H9 (cell line): ENCODE measurements around the gene CRYGS. TPM values are rescaled to one million over a fixed set of nuclear protein-coding genes. Genes with fewer than 3 reads are reported as not detected.

Experiments used
- DNase-seq: peaks from one replicate; pipeline ENCODE4 v3.0.0-alpha.2; 2017
- H2AFZ ChIP-seq: one replicate; pipeline ENCODE4 v1.6.1; 2013; ENCODE audit warnings: mild to moderate bottlenecking, low read length, control low read depth, moderate library complexity
- H2AK5ac ChIP-seq: 2 replicates; pipeline ENCODE4 v1.6.1; 2013; ENCODE audit warnings: low read length, control low read depth, mixed read lengths; ENCODE audit not compliant: insufficient read length
- H2BK120ac ChIP-seq: one replicate; pipeline ENCODE4 v1.6.1; 2013; ENCODE audit warnings: low read depth, mild to moderate bottlenecking, low read length, control low read depth, inconsistent platforms; ENCODE audit not compliant: poor library complexity, severe bottlenecking
- H2BK12ac ChIP-seq: 2 replicates; pipeline ENCODE4 v1.6.1; 2013; ENCODE audit warnings: low read length, control low read depth, mixed read lengths, low read depth; ENCODE audit not compliant: insufficient read length
- H2BK15ac ChIP-seq: 2 replicates; pipeline ENCODE4 v1.6.1; 2013; ENCODE audit warnings: low read depth, low read length, control low read depth
- H2BK20ac ChIP-seq: one replicate; pipeline ENCODE4 v1.6.1; 2013; ENCODE audit warnings: low read depth, mild to moderate bottlenecking, low read length, control low read depth, inconsistent platforms; ENCODE audit not compliant: poor library complexity, severe bottlenecking
- H2BK5ac ChIP-seq: 2 replicates; pipeline ENCODE4 v1.6.1; 2013; ENCODE audit warnings: low read length, control low read depth, mixed read lengths; ENCODE audit not compliant: insufficient read length
- H3K14ac ChIP-seq: 2 replicates; pipeline ENCODE4 v1.6.1; 2013; ENCODE audit warnings: low read length, control low read depth; ENCODE audit not compliant: insufficient read depth
- H3K18ac ChIP-seq: 2 replicates; pipeline ENCODE4 v1.6.1; 2013; ENCODE audit warnings: low read depth, mild to moderate bottlenecking, mixed read lengths, low read length, control low read depth; ENCODE audit not compliant: insufficient read length
- H3K23ac ChIP-seq: 2 replicates; pipeline ENCODE4 v1.6.1; 2013; ENCODE audit warnings: low read length, control low read depth, mixed read lengths, low read depth; ENCODE audit not compliant: insufficient read length
- H3K23me2 ChIP-seq: 2 replicates; pipeline ENCODE4 v1.6.1; 2013; ENCODE audit warnings: low read depth, mild to moderate bottlenecking, mixed read lengths, low read length, control low read depth; ENCODE audit not compliant: insufficient read length, poor library complexity, severe bottlenecking
- H3K27ac ChIP-seq: 2 replicates; pipeline ENCODE4 v1.5.1; 2013; ENCODE audit warnings: low read length, control low read depth, mixed read lengths, low read depth; ENCODE audit not compliant: insufficient read length
- H3K27me3 ChIP-seq: 2 replicates; pipeline ENCODE4 v1.6.1; 2013; ENCODE audit warnings: low read length, control low read depth, inconsistent platforms; ENCODE audit not compliant: insufficient read depth
- H3K4ac ChIP-seq: 2 replicates; pipeline ENCODE4 v1.6.1; 2013; ENCODE audit warnings: low read depth, mild to moderate bottlenecking, control low read depth, inconsistent platforms, low read length, moderate library complexity
- H3K4me1 ChIP-seq: 2 replicates; pipeline ENCODE4 v1.6.1; 2013; ENCODE audit warnings: low read length, control low read depth, inconsistent platforms; ENCODE audit not compliant: insufficient read depth
- H3K4me2 ChIP-seq: 2 replicates; pipeline ENCODE4 v1.6.1; 2013; ENCODE audit warnings: low read length, control low read depth, mixed read lengths; ENCODE audit not compliant: insufficient read length, insufficient read depth
- H3K56ac ChIP-seq: 2 replicates; pipeline ENCODE4 v1.6.1; 2013; ENCODE audit warnings: low read depth, mild to moderate bottlenecking, mixed read lengths, low read length, control low read depth; ENCODE audit not compliant: insufficient read length
- H3K79me1 ChIP-seq: 2 replicates; pipeline ENCODE4 v1.6.1; 2013; ENCODE audit warnings: low read depth, mild to moderate bottlenecking, moderate library complexity, low read length, control low read depth, inconsistent platforms; ENCODE audit not compliant: insufficient read depth, poor library complexity, severe bottlenecking
- H3K79me2 ChIP-seq: 2 replicates; pipeline ENCODE4 v1.6.1; 2013; ENCODE audit warnings: low read length, control low read depth, inconsistent platforms; ENCODE audit not compliant: insufficient read depth
- H3K9ac ChIP-seq: 2 replicates; pipeline ENCODE4 v1.6.1; 2013; ENCODE audit warnings: low read length, control low read depth, mixed read lengths; ENCODE audit not compliant: insufficient read length; ENCODE audit errors: extremely low read depth
- H3K9me3 ChIP-seq: one replicate; pipeline ENCODE4 v1.6.1; 2013; ENCODE audit warnings: low read depth, low read length, inconsistent platforms; ENCODE audit not compliant: control insufficient read depth
- H3T11ph ChIP-seq: one replicate; pipeline ENCODE4 v1.6.1; 2013; ENCODE audit warnings: mild to moderate bottlenecking, low read length, control low read depth, inconsistent platforms
- H4K20me1 ChIP-seq: one replicate; pipeline ENCODE4 v1.6.1; 2013; ENCODE audit not compliant: control insufficient read depth, insufficient read length, insufficient read depth
- H4K5ac ChIP-seq: 2 replicates; pipeline ENCODE4 v1.6.1; 2013; ENCODE audit warnings: low read depth, mild to moderate bottlenecking, mixed read lengths, low read length, control low read depth; ENCODE audit not compliant: insufficient read length
- H4K8ac ChIP-seq: replicated peaks from 2 replicates; pipeline ENCODE4 v1.6.1; 2013; ENCODE audit warnings: low read length, control low read depth, mixed read lengths, low read depth; ENCODE audit not compliant: insufficient read length
- H4K91ac ChIP-seq: 2 replicates; pipeline ENCODE4 v1.6.1; 2013; ENCODE audit warnings: low read depth, mild to moderate bottlenecking, moderate library complexity, mixed read lengths, low read length, control low read depth; ENCODE audit not compliant: insufficient read length
- H3K27ac Mint-ChIP-seq, 3 experiments: 2 replicates in 2 of 3; 3 replicates in 1 of 3; pipeline ENCODE4 v1.8.0; 2020 to 2021; ENCODE audit warnings: mixed read lengths in 3 of 3, mild to moderate bottlenecking in 1 of 3, moderate library complexity in 1 of 3
- H3K27me3 Mint-ChIP-seq: 2 replicates; pipeline ENCODE4 v1.8.0; 2021; ENCODE audit warnings: low read depth, mild to moderate bottlenecking, moderate library complexity, mixed read lengths
- H3K36me3 Mint-ChIP-seq, 3 experiments: 2 replicates in 2 of 3; 3 replicates in 1 of 3; pipeline ENCODE4 v1.8.0; 2020 to 2021; ENCODE audit warnings: low read depth in 3 of 3, mixed read lengths in 3 of 3; ENCODE audit not compliant: insufficient read depth in 1 of 3
- H3K4me1 Mint-ChIP-seq, 2 experiments: 2 replicates each; pipeline ENCODE4 v1.8.0; 2020; ENCODE audit warnings: mixed read lengths in 2 of 2
- H3K4me3 Mint-ChIP-seq, 2 experiments: 2 replicates in 1 of 2; 3 replicates in 1 of 2; pipeline ENCODE4 v1.8.0; 2020 to 2021; ENCODE audit warnings: mild to moderate bottlenecking in 2 of 2, mixed read lengths in 2 of 2, moderate library complexity in 1 of 2
- H3K9me3 Mint-ChIP-seq, 2 experiments: 2 replicates in 1 of 2; 3 replicates in 1 of 2; pipeline ENCODE4 v1.8.0; 2020; ENCODE audit warnings: mild to moderate bottlenecking in 2 of 2, mixed read lengths in 2 of 2, moderate library complexity in 1 of 2
- CTCF ChIP-seq: fragments of 200-600 bp; sonication (generic); conservative IDR thresholded peaks from 3 replicates; pipeline ENCODE4 v1.8.0; 2021; ENCODE audit warnings: antibody characterized with exemption, mild to moderate bottlenecking
- total RNA-seq: library from RNA; stranded (reverse); gene quantifications from 2 replicates; pipeline ENCODE4 v1.2.1, GENCODE V29; 2021

Gene CRYGS
- total RNA-seq, 1 experiment from 2014 or later = 1.0 TPM

GRCh38 chr3:186536883-186537844 is 7.0 kb downstream of the CRYGS start:
- no peak overlapping the region for H4K5ac ChIP-seq
- H3K18ac ChIP-seq = no peak overlapping the region
- no peak overlapping the region for H4K91ac ChIP-seq
- Mint-ChIP-seq H3K36me3 (no peaks in the 10 kb centered on the region), H3K27me3 (no peaks in the 10 kb centered on the region), H3K4me3 (no peak overlapping the region), H3K4me1 (peaks cover 6 to 10% of the 10 kb centered on the region in 2 experiments), H3K27ac (no peak overlapping the region), H3K9me3 (no peaks in the 10 kb centered on the region)
- no peak overlapping the region for H3K23ac ChIP-seq
- no peak overlapping the region for H2BK12ac ChIP-seq
- no peak overlapping the region for H3T11ph ChIP-seq
- no peak overlapping the region for H3K4ac ChIP-seq
- no peak overlapping the region for H2BK120ac ChIP-seq
- no peak overlapping the region for H3K9ac ChIP-seq
- no peaks in the 10 kb centered on the region for H4K20me1 ChIP-seq
- H2AK5ac ChIP-seq = no peak overlapping the region
- H3K14ac ChIP-seq = no peak overlapping the region
- no peak overlapping the region for H2BK20ac ChIP-seq
- no peak overlapping the region for H3K56ac ChIP-seq
- no peak for TF ChIP-seq CTCF
- no peak overlapping the region for H4K8ac ChIP-seq
- no peak for DNase-seq
- H2AFZ ChIP-seq = no peak overlapping the region
- H3K4me1 ChIP-seq = no peaks in the 10 kb centered on the region
- no peaks in the 10 kb centered on the region for H3K27me3 ChIP-seq
- no peak overlapping the region for H3K27ac ChIP-seq
- H2BK15ac ChIP-seq = no peak overlapping the region
- no peaks in the 10 kb centered on the region for H3K79me1 ChIP-seq
- H3K4me2 ChIP-seq = no peak overlapping the region
- H3K9me3 ChIP-seq = no peaks in the 10 kb centered on the region
- H3K79me2 ChIP-seq = no peaks in the 10 kb centered on the region
- no peak overlapping the region for H2BK5ac ChIP-seq
- H3K23me2 ChIP-seq = no peaks in the 10 kb centered on the region
